Muscle of leg (tissue), 11 donors: ENCODE results near the gene SLC40A1. TPM values are rescaled to one million over a fixed set of nuclear protein-coding genes. Genes with fewer than 3 reads are reported as not detected.

Experiments used
- DNase-seq: peaks from one replicate; pipeline ENCODE4 v3.0.0; 2013
- H3K27ac ChIP-seq: one replicate; pipeline ENCODE4 v1.5.1; 2013; ENCODE audit warnings: mild to moderate bottlenecking, low read length, control low read depth
- H3K27me3 ChIP-seq: one replicate; pipeline ENCODE4 v1.6.1; 2013; ENCODE audit warnings: low read length; ENCODE audit not compliant: control insufficient read depth, insufficient read depth
- H3K36me3 ChIP-seq: one replicate; pipeline ENCODE4 v1.6.1; 2013; ENCODE audit warnings: low read length; ENCODE audit not compliant: control insufficient read depth, insufficient read depth
- H3K4me1 ChIP-seq: one replicate; pipeline ENCODE4 v1.6.1; 2013; ENCODE audit warnings: low read length; ENCODE audit not compliant: control insufficient read depth, insufficient read depth
- H3K4me3 ChIP-seq: one replicate; pipeline ENCODE4 v1.5.1; 2013; ENCODE audit warnings: low read length, control low read depth
- H3K9me3 ChIP-seq: replicated peaks from 2 replicates; pipeline ENCODE4 v1.6.1; 2013; ENCODE audit warnings: low read depth, low read length; ENCODE audit not compliant: control insufficient read depth
- WGBS: methylation state at CpG from one replicate; pipeline ENCODE4 v1.1.5; 2013; ENCODE audit warnings: missing lambda C conversion rate; ENCODE audit not compliant: insufficient coverage; 5-methylcytosine and 5-hydroxymethylcytosine counted together
- polyA plus RNA-seq, 8 donors: library from polyadenylated mRNA; unstranded; fragments of 120-200 nt; gene quantifications; one replicate each; pipeline versions ENCODE4 v1.2.1 to v1.2.3, GENCODE V29; 2013; ENCODE audit warnings: inconsistent platforms in 1 of 8, low replicate concordance in 1 of 8; ENCODE audit not compliant: insufficient read length in 8 of 8, insufficient read depth in 1 of 8
- total RNA-seq: library from RNA; stranded (reverse); fragments of 120-200 nt; gene quantifications from one replicate; pipeline ENCODE4 v1.2.4, GENCODE V29; 2013

The SLC40A1 gene
- total and polyA plus RNA-seq, 9 donors = 36.6 to 65.9 (median 45.7) TPM

DNA sequence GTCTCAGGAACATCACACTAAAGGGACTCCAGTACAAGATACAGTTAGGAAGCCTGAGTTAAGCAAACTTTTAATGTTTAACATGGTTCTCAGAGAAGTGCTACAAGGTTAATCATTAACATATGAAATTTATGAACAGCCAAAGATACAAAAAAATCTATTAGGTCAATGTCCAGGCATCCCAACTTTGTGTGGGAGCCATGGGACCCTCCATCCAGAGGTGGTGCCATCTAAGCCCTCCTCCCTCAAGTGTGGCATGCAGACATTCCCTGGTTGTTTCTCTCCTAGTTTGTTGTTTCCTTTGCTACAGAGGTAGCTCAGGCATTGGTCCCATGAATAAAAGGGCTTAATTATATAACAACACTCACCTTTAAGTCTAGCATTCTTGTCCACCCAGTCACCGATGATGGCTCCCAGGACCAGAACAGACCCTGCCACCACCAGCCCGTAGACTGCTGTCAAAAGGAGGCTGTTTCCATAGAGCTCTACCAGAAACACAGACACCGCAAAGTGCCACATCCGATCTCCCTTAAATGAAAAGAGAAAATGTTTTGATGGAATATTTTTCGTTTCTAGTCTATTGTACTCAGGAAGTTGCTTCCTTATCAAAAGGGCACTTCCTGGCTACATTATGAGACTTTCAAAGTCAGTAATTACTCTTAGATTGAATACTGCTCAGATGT, 5.7 kb downstream of the SLC40A1 start:
- 100% methylated on average over 1 of the region's 5 CpGs for WGBS
- Histone ChIP-seq H3K4me1 (peaks cover 2% of the 10 kb centered on the region), H3K9me3 (no peaks in the 10 kb centered on the region), H3K27me3 (no peaks in the 10 kb centered on the region), H3K27ac (peak overlapping the region; percentile 10), H3K36me3 (peaks cover 17% of the 10 kb centered on the region), H3K4me3 (no peak overlapping the region)
- DNase-seq = no peak

DNA sequence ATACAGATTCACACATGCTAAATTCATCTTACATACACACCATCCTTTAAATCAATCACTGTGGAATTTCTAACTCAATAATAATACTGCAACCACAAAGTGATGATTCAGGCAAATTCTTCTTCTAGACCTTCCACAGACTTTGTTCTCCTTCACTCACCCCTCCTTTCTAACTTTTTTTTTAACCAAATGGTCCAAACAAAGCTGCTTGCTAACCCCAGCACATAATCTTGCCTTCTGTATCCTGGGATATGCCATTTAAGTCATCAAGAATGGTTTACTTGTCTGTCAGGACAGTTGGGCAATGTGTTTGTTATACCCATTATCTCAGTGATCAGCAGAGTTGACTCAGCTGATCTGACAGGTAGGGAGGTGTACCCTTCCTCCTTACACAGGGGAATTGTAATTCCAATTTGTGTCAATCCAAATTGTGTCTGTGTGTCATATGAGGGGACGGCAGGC, 10.0 kb downstream of the SLC40A1 start:
- Histone ChIP-seq H3K36me3 (peaks cover 16% of the 10 kb centered on the region), H3K4me3 (no peak overlapping the region), H3K9me3 (no peaks in the 10 kb centered on the region), H3K27me3 (no peaks in the 10 kb centered on the region), H3K4me1 (no peaks in the 10 kb centered on the region), H3K27ac (no peak overlapping the region)
- DNase-seq = no peak
- no CpG with 5 or more reads among the region's 1 CpG for WGBS

DNA sequence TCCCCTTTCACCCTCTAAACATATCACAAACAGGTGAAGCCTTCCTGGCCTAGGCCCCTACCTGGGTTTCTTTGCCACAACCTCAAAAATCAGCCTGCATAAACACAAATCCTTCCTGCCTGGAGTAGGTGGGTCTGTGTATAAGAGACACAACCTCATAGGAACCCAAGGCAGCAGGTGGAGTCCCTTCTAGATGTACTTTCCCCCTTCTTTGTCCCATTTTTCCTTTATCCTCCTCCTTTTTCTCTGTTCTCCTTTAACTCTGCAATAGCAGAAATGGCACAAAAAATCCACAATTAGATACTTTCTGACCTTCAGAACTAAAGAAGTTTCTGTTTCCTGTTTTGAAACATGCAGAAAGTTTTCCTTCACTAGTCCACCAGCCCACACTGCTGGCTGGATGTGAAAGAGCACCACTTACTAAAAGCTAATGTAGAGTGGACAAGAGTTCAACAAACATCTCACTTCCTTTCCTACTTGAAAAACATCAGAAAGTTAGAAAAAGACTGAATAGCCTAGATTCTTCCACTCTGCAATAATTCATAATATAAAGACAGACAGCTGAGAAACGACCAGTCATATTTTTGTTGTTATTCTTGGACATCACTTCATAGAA, 11.2 kb downstream of the SLC40A1 start:
- WGBS = no CpG with 5 or more reads among the region's 1 CpG
- H3K27me3 ChIP-seq = no peaks in the 10 kb centered on the region
- H3K36me3 ChIP-seq = peaks cover 20% of the 10 kb centered on the region
- H3K4me1 ChIP-seq = no peaks in the 10 kb centered on the region
- DNase-seq = peak; percentile 62
- peak overlapping the region; percentile 15 for H3K27ac ChIP-seq
- no peak overlapping the region for H3K4me3 ChIP-seq
- H3K9me3 ChIP-seq = no peaks in the 10 kb centered on the region

DNA sequence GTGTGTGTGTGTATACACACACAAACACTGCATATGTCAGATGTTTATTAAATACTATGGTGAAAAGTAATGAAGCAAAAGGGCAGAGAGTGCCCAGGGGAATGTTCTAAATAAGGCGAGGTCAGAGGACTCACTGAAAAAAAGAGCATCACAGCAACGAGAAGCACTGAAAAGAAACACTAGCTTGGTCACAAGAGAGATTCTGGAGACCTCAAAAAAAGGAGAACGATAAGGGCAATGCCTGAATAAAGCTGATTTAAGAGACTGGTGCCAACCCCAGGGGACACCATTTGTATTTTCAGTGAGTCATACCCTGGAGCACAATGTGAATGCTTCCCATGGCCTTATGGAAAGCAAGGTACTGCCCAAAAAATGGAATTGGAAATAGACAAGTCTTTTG, 14.5 kb downstream of the SLC40A1 start:
- Histone ChIP-seq H3K27ac (peak overlapping the region; percentile 18), H3K4me3 (no peak overlapping the region), H3K4me1 (peaks cover 2% of the 10 kb centered on the region), H3K36me3 (peaks cover 24% of the 10 kb centered on the region), H3K27me3 (no peaks in the 10 kb centered on the region), H3K9me3 (no peaks in the 10 kb centered on the region)
- DNase-seq = peak; percentile 67
- 57% methylated on average over 3 of the region's 3 CpGs for WGBS

DNA sequence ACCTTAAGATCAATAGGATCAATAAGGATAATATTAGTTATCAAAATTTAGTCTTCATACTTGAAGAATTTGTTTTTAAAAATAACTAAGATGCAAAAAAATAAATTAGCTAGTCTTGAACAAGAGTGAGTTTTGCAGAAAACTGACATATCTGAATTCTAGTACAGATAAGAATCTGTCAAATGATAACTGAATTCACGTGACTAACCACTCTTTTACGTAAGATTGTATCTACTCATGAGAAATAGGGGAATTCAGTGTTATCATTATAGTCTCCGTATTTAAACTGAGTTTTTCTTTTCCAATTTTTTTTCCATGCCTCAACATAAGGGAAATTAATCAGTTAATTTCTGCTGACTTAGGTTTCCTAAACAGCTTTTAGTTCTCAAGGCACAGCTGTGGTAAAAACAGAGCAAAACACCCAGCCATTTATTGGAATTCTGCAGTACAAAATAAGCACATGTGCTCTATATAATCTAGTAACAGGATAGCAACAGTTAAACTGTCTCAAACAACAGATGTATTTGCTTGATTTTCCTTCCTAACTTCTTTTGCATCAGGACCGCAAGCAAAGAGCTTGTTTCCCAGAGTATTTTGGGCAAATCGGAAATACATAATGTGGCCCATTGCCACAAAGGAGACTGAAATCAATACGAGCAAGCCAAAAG, 19.1 kb downstream of the SLC40A1 start:
- no peaks in the 10 kb centered on the region for H3K9me3 ChIP-seq
- H3K27me3 ChIP-seq = no peaks in the 10 kb centered on the region
- peaks cover 15% of the 10 kb centered on the region for H3K36me3 ChIP-seq
- H3K4me3 ChIP-seq = no peak overlapping the region
- peaks cover 10% of the 10 kb centered on the region for H3K4me1 ChIP-seq
- DNase-seq = peak; percentile 79
- H3K27ac ChIP-seq = peak overlapping the region; percentile 68
- whole genome bisulfite sequencing = no CpG with 5 or more reads among the region's 6 CpGs

DNA sequence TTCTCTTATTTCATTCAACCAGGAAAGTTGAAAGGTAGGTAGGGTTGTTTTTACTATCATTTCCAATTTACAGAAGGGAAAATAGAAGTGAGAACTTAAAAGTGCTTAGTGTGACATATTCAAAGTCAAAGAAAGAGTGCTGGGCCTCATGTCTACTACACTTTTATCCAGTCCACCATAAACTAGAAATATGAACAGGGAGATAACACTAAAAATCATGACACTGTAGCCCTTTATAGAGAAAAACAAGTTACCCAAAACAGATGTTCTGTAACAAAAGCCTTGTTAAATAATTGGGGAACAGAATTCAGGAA, 20.4 kb downstream of the SLC40A1 start:
- Histone ChIP-seq H3K36me3 (peaks cover 13% of the 10 kb centered on the region), H3K4me1 (peaks cover 10% of the 10 kb centered on the region), H3K27ac (peak overlapping the region; percentile 59), H3K4me3 (no peak overlapping the region), H3K9me3 (no peaks in the 10 kb centered on the region), H3K27me3 (no peaks in the 10 kb centered on the region)
- DNase-seq = no peak

DNA sequence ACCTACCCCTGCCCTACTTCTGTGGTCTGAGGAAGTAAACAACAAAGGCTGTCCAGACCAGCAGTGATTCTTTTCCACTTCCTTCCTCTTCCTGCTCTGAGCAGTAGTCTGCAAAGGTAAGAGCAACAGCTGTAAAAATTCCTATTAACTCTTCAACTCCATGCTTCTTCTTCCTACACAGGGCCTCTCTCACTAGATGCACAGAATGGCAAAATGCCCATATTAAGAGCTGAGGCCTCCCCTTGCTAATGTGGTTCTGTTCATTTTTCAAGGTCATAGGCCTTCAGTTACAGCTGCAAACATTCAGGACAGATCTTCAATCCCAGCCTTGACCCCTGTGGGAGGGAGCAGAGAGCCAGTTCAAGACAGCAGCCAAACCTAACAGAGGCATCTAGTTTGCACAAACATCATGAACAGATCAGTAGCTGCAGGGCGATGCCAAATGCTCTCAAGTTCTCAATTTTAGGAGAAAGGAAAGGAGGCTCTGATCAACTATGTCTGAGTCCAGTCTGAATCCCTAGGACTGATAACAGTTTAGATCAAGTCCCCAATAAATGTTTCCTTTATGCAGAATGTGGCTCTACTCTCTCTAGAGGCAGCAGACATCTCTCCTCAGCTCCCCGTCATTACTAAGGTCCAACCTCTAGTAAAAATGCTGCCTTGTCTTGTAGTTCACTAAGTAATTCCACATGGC, 20.9 kb downstream of the SLC40A1 start:
- Histone ChIP-seq H3K27me3 (no peaks in the 10 kb centered on the region), H3K36me3 (peaks cover 8% of the 10 kb centered on the region), H3K9me3 (no peaks in the 10 kb centered on the region), H3K4me1 (peaks cover 10% of the 10 kb centered on the region), H3K27ac (peak overlapping the region; percentile 59), H3K4me3 (no peak overlapping the region)
- WGBS = 0% methylated on average over 1 of the region's 2 CpGs
- DNase-seq = peak; percentile 82

DNA sequence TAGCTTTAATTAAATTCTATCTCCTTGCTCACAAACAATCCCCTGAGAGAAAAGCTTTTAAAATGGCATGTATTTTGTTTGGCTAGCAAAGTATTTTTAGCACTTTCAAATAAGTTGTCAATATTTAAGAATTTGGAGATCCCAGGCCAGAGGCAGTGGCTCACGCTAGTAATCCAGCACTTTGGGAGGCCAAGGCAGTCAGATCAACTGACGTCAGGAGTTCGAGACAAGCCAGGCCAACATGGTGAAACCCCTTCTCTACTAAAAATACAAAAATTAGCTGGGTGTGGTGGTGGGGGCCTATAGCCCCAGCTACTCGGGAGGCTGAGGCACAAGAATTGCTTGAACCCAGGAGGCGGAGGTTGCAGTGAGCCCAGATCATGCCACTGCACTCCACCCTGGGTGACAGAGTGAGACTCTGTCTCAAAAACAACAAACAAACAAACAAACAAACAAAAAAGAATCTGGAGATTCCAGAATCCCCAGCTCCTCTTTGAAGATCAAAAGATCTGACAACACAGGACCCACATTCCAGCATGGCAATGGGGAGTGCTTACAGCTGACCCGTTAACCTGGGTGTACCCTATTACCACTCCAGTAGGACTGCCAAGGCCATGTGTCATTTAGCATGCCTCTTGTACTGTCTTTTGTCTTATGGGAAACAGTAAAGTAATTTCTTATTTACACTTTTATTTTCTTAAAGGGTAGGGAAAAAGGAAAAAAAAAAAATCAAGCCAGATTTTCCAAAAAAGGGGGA, 21.9 kb downstream of the SLC40A1 start:
- H3K4me1 ChIP-seq = peaks cover 10% of the 10 kb centered on the region
- no peaks in the 10 kb centered on the region for H3K9me3 ChIP-seq
- peaks cover 4% of the 10 kb centered on the region for H3K36me3 ChIP-seq
- no peak overlapping the region for H3K27ac ChIP-seq
- no CpG with 5 or more reads among the region's 6 CpGs for WGBS
- H3K4me3 ChIP-seq = no peak overlapping the region
- H3K27me3 ChIP-seq = no peaks in the 10 kb centered on the region
- DNase-seq = no peak

DNA sequence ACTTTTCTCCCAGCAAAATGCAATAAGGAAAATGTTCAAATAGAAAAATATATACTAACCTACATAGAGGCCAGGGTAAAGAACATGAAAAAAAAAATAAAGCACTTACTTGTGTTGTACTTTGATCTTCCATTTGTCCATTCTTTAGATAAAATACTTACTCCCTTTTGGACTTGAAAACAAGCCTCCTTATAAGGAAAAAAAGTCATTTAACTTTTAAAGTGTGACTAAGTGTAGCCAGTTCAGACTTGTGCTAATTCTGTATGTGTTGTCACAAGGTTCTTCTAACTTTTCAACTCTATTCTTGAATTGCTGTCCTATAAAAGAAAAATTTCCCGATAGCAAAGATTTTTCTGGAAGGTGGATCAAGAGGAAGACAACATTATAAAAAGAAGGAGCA, 23.2 kb downstream of the SLC40A1 start:
- H3K27me3 ChIP-seq = no peaks in the 10 kb centered on the region
- WGBS = no CpG with 5 or more reads among the region's 1 CpG
- no peaks in the 10 kb centered on the region for H3K36me3 ChIP-seq
- H3K4me1 ChIP-seq = peaks cover 10% of the 10 kb centered on the region
- no peaks in the 10 kb centered on the region for H3K9me3 ChIP-seq
- H3K27ac ChIP-seq = no peak overlapping the region
- H3K4me3 ChIP-seq = no peak overlapping the region
- no peak for DNase-seq
